Limb (tissue), 2 donors: ENCODE data around the gene RAB3IL1.
A peak's percentile ranks its signal among the peaks of the same experiment; 100 is the strongest.
"Not testable (repeated sequence)": the region's sequence is repeated elsewhere in the genome, so short reads cannot be mapped to it uniquely, and the experiment has no call there.

ENCODE experiments used
- DNase-seq, 2 donors: peaks; one replicate each; pipeline ENCODE4 v3.0.0-alpha.2; 2016; ENCODE audit errors: extremely low spot score in 2 of 2

RAB3IL1 gene

GRCh38 chr11:61917334-61918109, at the start of gene RAB3IL1:
TSS of gene RAB3IL1 (minus strand) at chr11:61917566. CDS start at chr11:61917367, 199 bp downstream.
- peak; percentile 43 to 82 for DNase-seq

GRCh38 chr11:61966734-61967115, 49.4 kb upstream of the RAB3IL1 start:
- no peak for DNase-seq

DNA sequence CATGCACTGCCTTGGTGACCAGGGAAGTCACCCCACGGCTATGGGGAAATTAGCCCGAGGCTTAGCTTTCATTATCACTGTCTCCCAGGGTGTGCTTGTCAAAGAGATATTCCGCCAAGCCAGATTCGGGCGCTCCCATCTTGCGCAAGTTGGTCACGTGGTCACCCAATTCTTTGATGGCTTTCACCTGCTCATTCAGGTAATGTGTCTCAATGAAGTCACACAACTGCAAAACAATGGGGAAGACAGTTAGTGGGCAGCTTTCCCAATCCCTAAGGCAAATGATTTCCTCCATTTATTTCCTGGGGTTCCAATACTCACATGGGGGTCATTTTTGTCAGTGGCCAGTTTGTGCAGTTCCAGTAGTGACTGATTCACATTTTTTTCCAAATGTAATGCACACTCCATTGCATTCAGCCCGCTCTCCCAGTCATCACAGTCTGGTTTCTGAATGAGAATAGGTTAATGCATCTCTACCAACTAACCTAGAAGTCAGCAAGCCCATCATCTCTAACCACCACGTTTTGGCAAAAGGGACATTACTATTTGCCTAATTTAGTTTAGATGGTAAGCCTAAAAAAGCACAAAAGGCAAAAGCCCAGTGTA, 47.4 kb upstream of the RAB3IL1 start:
- DNase-seq: not testable (repeated sequence)

- no peak for DNase-seq
Observed at GRCh38 chr11:61964058-61964665, 46.8 kb upstream of the RAB3IL1 start.

DNA sequence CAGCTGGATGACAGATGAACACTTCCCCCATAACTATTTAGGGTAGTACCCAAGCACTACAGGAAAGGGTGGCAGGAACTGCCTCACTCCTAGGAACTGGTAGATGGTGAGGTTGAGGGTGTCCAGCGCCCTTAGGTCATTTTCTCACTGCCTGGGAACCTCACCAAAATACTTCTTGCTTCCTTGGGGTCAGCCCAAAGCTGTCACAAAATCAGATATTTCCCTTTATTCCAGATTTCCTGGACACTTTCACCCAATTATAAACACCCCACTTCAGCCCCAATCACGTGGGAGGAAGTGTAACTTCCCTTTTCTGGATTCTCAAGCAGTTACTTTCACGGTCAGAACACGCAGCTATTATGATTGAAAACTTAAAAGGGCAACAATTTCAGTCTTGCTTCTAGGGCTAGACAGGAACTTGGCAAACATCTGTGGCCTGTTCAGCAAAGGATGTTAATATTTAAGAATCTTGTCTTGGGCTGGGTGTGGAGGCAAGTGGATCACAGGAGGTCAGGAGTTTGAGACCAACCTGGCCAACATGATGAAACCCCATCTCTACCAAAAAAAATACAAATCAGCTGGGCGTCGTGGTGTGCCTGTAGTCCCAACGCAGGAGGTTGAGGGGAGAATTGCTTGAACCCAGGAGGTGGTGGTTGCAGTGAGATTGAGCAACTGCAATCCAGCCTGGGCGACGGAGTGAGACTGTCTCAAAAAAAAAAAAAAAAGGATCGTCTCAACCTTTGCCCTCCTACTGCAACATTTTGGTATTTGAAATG, 46.1 kb upstream of the RAB3IL1 start:
- DNase-seq: no peak

DNA sequence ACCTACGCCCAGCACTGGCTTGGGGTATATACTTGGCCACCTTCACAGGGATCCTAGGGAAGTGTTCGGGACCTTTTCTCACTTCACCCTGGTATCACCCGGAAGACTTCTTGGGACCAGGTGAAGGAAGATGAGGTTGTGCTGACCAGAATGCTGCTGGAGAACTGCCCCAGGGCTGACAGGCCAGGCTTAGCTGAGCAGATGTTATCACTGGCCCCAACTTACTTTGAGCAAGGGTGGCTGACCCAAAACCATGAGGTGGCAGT, 45.6 kb upstream of the RAB3IL1 start:
- DNase-seq: peak in 1 of 2 donors; percentile 19

- DNase-seq: no peak
Observed at GRCh38 chr11:61962213-61963015, 45.0 kb upstream of the RAB3IL1 start.

DNA sequence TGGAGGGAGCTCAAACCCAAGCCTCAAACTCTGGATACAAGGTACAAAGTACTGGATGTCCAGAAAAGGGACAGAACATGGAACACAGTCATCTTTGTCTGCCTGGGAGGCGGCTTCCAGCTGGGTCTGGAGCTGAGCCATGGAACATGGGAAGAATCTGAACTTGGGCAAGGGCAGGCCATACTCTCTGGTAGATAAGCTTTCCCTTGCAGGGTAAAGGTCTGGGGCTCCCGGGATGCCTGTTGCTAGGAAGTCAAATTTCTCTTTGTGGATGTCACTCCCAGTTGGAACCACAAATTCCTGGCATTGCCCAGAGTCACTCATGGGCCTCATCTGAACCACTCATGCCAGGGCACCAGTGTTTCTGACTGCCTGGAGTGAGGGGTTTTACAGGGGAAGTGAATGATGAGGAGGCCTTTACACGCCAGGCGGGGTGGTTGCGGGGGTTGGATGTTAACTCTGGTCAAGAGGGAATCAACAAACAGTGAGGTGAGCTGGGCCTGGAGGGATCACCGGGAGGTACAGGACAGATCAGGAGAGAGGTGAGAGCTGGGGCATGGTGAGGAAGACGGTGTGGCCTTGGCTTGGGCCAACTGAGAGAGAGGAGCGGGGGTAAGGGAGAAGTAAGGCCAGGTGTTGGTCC, 44.3 kb upstream of the RAB3IL1 start:
- no peak for DNase-seq

- DNase-seq: no peak
Observed at GRCh38 chr11:61960532-61960931, 43.2 kb upstream of the RAB3IL1 start.

GRCh38 chr11:61959678-61960077, 42.3 kb upstream of the RAB3IL1 start:
- peak in 1 of 2 donors; percentile 18 for DNase-seq

GRCh38 chr11:61959114-61959513, 41.7 kb upstream of the RAB3IL1 start:
- DNase-seq: no peak

DNA sequence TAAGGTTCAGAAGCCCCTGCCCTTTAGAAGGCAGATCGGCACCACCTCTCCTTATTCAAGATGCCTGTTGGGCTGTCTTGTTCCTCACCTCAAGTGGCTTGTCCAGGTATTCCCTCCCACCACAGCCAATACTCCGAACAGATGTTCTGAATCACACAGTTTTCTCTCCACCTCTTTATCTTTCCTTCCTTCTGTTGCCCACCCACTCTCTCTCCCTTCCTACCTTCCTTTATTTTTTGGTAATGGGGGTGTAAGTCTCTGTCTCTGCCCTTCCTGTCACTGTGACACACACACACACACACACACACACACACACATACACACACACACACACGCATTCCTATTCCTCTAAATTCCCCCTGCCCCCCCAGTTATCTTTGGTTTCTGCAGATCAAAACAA, 41.2 kb upstream of the RAB3IL1 start:
- no peak for DNase-seq

- DNase-seq: no peak
Observed at GRCh38 chr11:61957021-61957770, 39.8 kb upstream of the RAB3IL1 start.

- no peak for DNase-seq
Observed at GRCh38 chr11:61956191-61957020, 39.0 kb upstream of the RAB3IL1 start.

- DNase-seq: peak in 1 of 2 donors; percentile 59
Observed at GRCh38 chr11:61955422-61956135, 38.2 kb upstream of the RAB3IL1 start.

DNA sequence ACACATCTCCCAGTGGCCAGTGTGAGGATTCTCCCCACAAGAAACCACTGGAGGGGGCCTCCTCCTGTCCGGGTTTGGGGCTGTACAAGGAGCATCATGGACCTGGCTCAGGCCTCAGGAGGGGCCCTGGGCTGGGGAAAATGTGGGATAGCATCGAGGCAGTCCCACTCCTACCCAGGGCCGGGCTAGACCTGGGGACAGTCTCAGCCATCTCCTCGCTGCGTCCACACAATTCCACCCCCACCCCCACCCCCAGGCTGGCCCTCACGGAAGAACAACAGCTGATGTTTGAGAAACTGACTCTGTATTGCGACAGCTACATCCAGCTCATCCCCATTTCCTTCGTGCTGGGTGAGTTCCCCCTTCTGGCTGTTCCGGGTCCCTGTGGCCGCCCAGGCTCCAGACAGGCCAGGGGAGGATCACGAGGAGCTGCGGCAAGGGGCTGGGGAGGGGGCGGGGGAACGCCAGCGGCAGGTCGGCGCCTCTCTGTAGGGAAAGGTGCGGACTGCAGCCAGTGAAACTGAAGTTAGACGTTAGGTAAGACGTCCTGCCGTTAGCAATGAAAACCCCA, 37.6 kb upstream of the RAB3IL1 start:
- DNase-seq: peak in 1 of 2 donors; percentile 70

DNA sequence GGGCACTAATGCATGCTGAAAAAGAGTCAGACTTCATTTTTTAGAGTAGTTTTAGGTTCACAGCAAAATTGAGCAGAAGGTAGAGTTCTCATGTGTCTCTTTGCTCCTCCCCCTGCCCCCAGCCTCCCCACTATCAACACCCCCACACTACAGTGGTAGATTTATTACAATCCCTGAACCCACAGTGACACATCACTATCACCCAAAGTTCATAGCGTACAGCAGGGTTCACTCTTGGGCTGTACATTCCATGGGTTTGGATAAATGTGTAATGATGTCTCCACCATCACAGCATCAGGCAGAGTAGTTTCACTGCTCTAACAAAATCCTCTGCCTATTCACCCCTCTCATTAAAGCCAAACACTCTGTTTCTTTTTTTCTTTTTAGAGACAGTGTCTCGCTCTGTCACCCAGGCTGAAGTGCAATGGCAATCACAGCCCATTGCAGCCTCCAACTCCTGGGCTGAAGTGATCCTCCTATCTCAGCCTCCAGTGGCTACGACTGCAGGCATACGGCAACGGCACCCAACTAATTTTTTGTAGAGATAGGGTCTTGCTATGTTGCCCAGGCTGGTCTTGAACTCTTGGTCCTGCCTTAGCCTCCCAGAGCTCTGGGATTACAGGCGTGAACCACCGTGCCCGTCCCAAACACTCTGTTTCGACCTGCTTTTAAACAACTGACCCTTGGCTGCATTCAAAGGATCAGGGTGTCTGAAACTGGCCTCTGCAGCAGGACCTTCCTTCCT, 36.9 kb upstream of the RAB3IL1 start:
- no peak for DNase-seq
